HepG2 (cell line): ENCODE results near the gene GUCA1A. TPM values are rescaled to one million over a fixed set of nuclear protein-coding genes. Genes with fewer than 3 reads are reported as not detected.

ENCODE experiments used
- ADNP ChIP-seq: sonication (generic); formaldehyde crosslinking; IDR thresholded peaks from 2 replicates; pipeline ENCODE4 v1.4.0; 2020; ENCODE audit warnings: missing genetic modification reagents
- FOXP1 ChIP-seq, 2 experiments: fragments of 450-650 bp in 1 of 2; IDR thresholded peaks; 2 replicates each; pipeline ENCODE4 v1.6.1; 2017 to 2018; ENCODE audit warnings: antibody characterized with exemption in 1 of 2
- HDAC1 ChIP-seq: sonication (generic); formaldehyde crosslinking; IDR thresholded peaks from 2 replicates; pipeline ENCODE4 v1.5.1; 2020; ENCODE audit warnings: mild to moderate bottlenecking, missing genetic modification reagents
- HMG20A ChIP-seq: IDR thresholded peaks from 2 replicates; pipeline ENCODE4 v1.6.1; 2016; ENCODE audit warnings: borderline replicate concordance
- KAT2B ChIP-seq: fragments of 150-350 bp; IDR thresholded peaks from 2 replicates; pipeline ENCODE4 v1.6.1; 2014; ENCODE audit warnings: low read depth, low read length, borderline replicate concordance
- MED13 ChIP-seq: sonication (generic); formaldehyde crosslinking; IDR thresholded peaks from 2 replicates; pipeline ENCODE4 v1.5.0; 2020; ENCODE audit warnings: missing genetic modification reagents
- NFE2L1 ChIP-seq: sonication (generic); formaldehyde crosslinking; IDR thresholded peaks from 2 replicates; pipeline ENCODE4 v1.4.0; 2020; ENCODE audit warnings: missing genetic modification reagents, mild to moderate bottlenecking, borderline replicate concordance
- RORA ChIP-seq: sonication (generic); formaldehyde crosslinking; IDR thresholded peaks from 2 replicates; pipeline ENCODE4 v1.5.0; 2020; ENCODE audit warnings: mild to moderate bottlenecking, missing genetic modification reagents, moderate library complexity
- SAFB2 ChIP-seq: sonication (generic); formaldehyde crosslinking; IDR thresholded peaks from 2 replicates; pipeline ENCODE4 v1.5.1; 2020; ENCODE audit warnings: missing genetic modification reagents, low read depth, mild to moderate bottlenecking, borderline replicate concordance
- STAT5B ChIP-seq: sonication (generic); formaldehyde crosslinking; IDR thresholded peaks from 2 replicates; pipeline ENCODE4 v1.4.0; 2020; ENCODE audit warnings: missing genetic modification reagents
- ZBTB25 ChIP-seq: IDR thresholded peaks from 2 replicates; pipeline ENCODE4 v1.6.1; 2018; ENCODE audit warnings: missing genetic modification reagents
- ZBTB37 ChIP-seq: sonication (generic); formaldehyde crosslinking; IDR thresholded peaks from 2 replicates; pipeline ENCODE4 v1.4.0; 2020; ENCODE audit warnings: mild to moderate bottlenecking, missing genetic modification reagents
- ZBTB38 ChIP-seq: sonication (generic); formaldehyde crosslinking; IDR thresholded peaks from 2 replicates; pipeline ENCODE4 v1.5.1; 2020; ENCODE audit warnings: mild to moderate bottlenecking, missing genetic modification reagents
- ZBTB7A ChIP-seq: sonication (generic); formaldehyde crosslinking; IDR thresholded peaks from 2 replicates; pipeline ENCODE4 v1.8.0; 2022; ENCODE audit warnings: mild to moderate bottlenecking, missing genetic modification reagents
- ZFP37 ChIP-seq: sonication (generic); formaldehyde crosslinking; IDR thresholded peaks from 2 replicates; pipeline ENCODE4 v1.4.0; 2020; ENCODE audit warnings: missing genetic modification reagents, borderline replicate concordance
- ZNF20 ChIP-seq: sonication (generic); formaldehyde crosslinking; IDR thresholded peaks from 2 replicates; pipeline ENCODE4 v1.4.0; 2020; ENCODE audit warnings: mild to moderate bottlenecking, moderate library complexity, missing genetic modification reagents
- ZNF24 ChIP-seq: fragments of 450-650 bp; IDR thresholded peaks from 2 replicates; pipeline ENCODE4 v1.6.1; 2017; ENCODE audit warnings: antibody characterized with exemption, mild to moderate bottlenecking
- ZNF33B ChIP-seq: sonication (generic); formaldehyde crosslinking; IDR thresholded peaks from 2 replicates; pipeline ENCODE4 v1.5.1; 2020; ENCODE audit warnings: mild to moderate bottlenecking, missing genetic modification reagents
- ZNF569 ChIP-seq: sonication (generic); formaldehyde crosslinking; IDR thresholded peaks from 2 replicates; pipeline ENCODE4 v1.5.0; 2020; ENCODE audit warnings: mild to moderate bottlenecking, missing genetic modification reagents, moderate library complexity, borderline replicate concordance
- ZNF710 ChIP-seq: sonication (generic); formaldehyde crosslinking; IDR thresholded peaks from 2 replicates; pipeline ENCODE4 v1.5.0; 2020; ENCODE audit warnings: mild to moderate bottlenecking, missing genetic modification reagents, borderline replicate concordance
- ZNF816 ChIP-seq: sonication (generic); formaldehyde crosslinking; IDR thresholded peaks from 2 replicates; pipeline ENCODE4 v1.8.0; 2022; ENCODE audit warnings: missing genetic modification reagents, mild to moderate bottlenecking, borderline replicate concordance
- ZNF839 ChIP-seq: sonication (generic); formaldehyde crosslinking; IDR thresholded peaks from 2 replicates; pipeline ENCODE4 v1.4.0; 2020; ENCODE audit warnings: missing genetic modification reagents, mild to moderate bottlenecking, borderline replicate concordance
- polyA plus RNA-seq, 8 experiments: library from polyadenylated mRNA; depleted of rRNA in 3 of 8; stranded (reverse) in 7 of 8; unstranded in 1 of 8; fragments of >200 nt; fragmentation: Illumina TruSeq in 4 of 8; extraction: Trizol in 4 of 8; gene quantifications; 2 replicates each; pipeline versions ENCODE4 v1.2.1 to v1.2.3, GENCODE V29; 2011 to 2016; ENCODE audit warnings: low read depth in 4 of 8, missing spikeins in 1 of 8, mixed read lengths in 1 of 8; ENCODE audit not compliant: insufficient read depth in 1 of 8
- total RNA-seq, 5 experiments: library from RNA; depleted of rRNA; stranded (reverse); fragments of >200 nt; fragmentation: Illumina TruSeq; extraction: Trizol; gene quantifications; 2 replicates each; pipeline ENCODE4 v1.2.3, GENCODE V29; 2016; ENCODE audit warnings: low read depth in 1 of 5
- TF ChIP-seq, protein P1 (sequence below): sonication (generic); formaldehyde crosslinking; IDR thresholded peaks from 2 replicates; pipeline ENCODE4 v1.4.0; 2020; ENCODE audit warnings: missing genetic modification reagents, borderline replicate concordance

The GUCA1A gene
- total and polyA plus RNA-seq, 2 of the 13 experiments (the other 11 are each of a cell fraction or from before 2014, with no cell fraction given): not detected

DNA sequence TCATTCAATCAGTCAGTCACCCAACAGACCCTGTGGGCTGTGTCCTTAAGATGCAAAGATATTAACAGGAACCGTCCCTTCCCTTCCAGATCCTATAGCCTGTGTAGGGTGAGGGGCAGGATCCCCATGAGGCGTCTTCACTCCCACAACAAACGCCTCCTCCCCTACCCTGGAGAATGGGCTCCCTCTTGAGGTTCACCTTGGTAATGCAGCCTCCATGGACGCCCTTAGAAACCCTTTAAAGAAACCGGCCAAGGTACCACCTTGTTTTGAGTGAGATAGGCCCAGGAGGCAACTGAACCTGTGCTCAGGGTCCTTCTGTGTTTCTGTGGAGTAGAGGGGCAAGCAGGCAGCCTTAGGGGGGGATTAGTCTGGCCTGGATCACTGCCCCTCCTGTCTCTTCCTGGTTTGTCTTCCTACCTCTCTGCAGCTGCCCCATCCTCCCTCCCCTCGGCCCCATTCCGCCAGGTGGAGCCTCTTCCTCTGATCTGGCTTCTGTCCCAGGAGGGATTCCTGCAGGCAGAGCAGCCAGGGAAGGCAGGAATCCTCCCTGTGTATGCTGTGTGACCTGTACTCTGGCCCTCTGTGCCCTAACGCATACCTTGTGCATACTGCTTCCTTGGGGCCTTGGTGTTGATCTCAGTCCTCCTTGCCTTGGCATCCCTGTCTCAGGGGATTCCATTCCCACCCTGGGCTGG, 6.6 kb upstream of the GUCA1A start (continued):
- TF ChIP-seq SAFB2 (CRISPR knock-in tag) (no peak), ZNF569 (CRISPR knock-in tag) (no peak), MED13 (no peak), ZNF20 (CRISPR knock-in tag) (no peak), HDAC1 (CRISPR knock-in tag) (no peak), FOXP1 (IDR thresholded peaks at IDR 0.05) (no peak), FOXP1 (CRISPR knock-in tag; IDR thresholded peaks at IDR 0.05) (no peak), ZNF24 (0 out of 2 replicates have a peak, but pooled peaks have one; percentile 15), HMG20A (CRISPR knock-in tag) (no peak), ZNF33B (no peak), NFE2L1 (CRISPR knock-in tag) (no peak), RORA (CRISPR knock-in tag) (no peak), ADNP (no peak), ZBTB7A (0 out of 2 replicates have a peak, but pooled peaks have one; percentile 53), ZFP37 (CRISPR knock-in tag) (no peak), KAT2B (no peak), ZNF839 (CRISPR knock-in tag) (no peak), STAT5B (no peak), ZBTB38 (no peak), ZNF816 (CRISPR knock-in tag) (no peak), ZBTB37 (CRISPR knock-in tag) (no peak), ZNF710 (CRISPR knock-in tag) (0 out of 2 replicates have a peak, but pooled peaks have one; percentile 66), ZBTB25 (CRISPR knock-in tag) (no peak)
- TF ChIP-seq, protein P1, sequence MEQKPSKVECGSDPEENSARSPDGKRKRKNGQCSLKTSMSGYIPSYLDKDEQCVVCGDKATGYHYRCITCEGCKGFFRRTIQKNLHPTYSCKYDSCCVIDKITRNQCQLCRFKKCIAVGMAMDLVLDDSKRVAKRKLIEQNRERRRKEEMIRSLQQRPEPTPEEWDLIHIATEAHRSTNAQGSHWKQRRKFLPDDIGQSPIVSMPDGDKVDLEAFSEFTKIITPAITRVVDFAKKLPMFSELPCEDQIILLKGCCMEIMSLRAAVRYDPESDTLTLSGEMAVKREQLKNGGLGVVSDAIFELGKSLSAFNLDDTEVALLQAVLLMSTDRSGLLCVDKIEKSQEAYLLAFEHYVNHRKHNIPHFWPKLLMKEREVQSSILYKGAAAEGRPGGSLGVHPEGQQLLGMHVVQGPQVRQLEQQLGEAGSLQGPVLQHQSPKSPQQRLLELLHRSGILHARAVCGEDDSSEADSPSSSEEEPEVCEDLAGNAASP (CRISPR knock-in tag): 0 out of 2 replicates have a peak, but pooled peaks have one; percentile 50
